GM12873 (cell line): ENCODE data around the gene NGEF.

Experiments used
- CTCF ChIP-seq: IDR thresholded peaks from 2 replicates; pipeline ENCODE4 v1.5.1; 2012; ENCODE audit warnings: low read depth, mild to moderate bottlenecking, moderate library complexity, low read length, control low read depth; ENCODE audit not compliant: insufficient read depth; ENCODE audit errors: missing control alignments

Gene NGEF

DNA sequence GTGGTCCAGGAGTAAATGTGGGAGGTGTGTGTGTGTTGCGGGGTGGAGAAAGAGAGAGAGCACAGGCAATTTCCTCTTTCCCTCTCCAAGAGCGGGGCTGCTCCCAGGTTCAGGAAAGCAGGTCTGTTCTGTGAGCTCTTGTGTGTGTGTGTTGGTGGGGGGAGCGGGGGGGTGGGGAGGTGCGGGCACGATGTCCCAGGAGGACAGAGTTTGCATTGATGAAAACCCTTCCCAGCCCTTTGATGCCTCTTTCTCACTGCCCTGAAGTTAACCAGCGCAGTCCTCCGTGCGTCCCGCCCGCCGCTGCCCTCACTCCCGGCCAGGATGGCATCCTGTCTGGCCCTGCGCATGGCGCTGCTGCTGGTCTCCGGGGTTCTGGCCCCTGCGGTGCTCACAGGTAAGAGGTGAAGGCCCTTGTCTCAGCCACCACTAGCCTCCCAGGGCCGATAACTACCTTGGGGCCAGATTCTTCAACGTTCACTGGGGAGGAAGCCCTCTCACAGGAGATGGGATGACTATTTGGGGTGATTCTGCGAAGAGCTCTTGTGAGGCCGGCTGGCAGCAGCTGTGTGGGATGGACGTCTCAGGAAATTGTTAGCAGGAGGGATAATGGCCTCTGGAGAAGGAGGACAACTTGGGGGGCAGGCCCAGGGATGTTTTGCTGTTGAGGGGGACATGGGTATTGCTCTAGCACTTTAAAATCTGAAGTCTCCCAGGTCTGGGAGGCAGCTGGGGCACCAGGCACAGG is 142.9 kb downstream of the NGEF start, which contains the start of gene SNORC:
TSS of gene SNORC (plus strand) at position 247 of the 748 bp plus-strand sequence. CDS start at position 325, 78 bp downstream.
- TF ChIP-seq CTCF = no peak

DNA sequence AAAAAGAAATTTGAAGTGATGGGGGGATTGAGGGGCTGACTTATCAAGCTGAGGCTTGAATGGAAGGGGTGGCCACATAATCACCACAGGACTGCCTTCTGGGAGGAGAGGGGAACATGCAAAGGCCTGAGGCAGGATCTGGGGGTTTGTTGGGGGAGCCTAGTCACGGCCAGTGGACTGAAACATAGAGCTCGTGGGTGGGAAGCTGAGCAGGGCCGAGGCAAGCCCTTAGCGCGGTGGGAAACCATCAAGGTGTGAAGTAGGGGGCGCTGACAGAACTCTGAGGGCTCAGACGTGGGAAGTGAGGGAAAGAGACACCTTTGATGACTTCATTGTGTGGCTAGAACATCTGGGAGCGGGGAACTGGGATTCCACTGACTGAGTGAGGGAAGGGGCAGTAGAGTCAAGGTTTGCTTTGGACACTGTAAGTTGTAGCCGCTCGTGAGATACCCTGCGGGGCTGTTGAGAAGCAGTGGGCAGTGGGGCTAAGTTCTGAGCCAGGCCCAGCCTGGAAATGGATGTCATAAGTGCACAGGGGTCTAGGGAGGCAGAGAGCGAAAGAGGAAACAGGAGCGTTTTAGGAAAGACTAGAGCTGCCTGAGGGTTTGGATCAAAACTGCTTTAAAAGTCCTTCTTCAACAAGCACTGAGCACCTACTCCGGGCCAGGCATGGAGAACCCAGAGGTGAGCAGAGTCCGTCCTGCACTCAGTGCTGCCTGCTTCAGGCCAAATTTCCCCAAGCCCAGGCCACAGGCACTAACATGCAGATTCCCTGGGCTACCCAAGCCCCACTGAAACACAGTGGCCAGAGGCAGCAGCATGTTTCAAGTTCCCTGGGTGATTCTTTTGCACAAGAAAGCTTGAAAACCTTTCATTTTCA is 143.7 kb downstream of the NGEF start:
- TF ChIP-seq CTCF = no peak

DNA sequence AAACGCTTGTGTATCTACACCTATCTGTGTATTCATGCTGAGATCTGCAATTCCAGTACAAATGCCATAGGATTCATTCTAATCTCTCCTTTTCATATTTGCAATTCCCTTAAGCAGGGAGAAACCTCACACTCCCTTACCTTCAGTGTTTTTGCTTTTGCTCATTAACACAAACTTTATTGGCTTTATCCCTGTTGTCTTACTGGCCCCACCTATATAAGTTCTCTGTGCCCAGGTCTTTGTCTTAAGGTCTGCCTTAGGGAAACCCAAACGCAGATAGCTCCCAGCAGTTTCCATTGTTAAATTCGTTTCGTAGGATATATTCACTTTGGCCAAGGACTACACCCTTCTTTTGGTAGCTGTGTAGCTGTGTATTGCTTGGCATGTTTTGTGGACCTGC is 147.0 kb downstream of the NGEF start:
- no peak for TF ChIP-seq CTCF

DNA sequence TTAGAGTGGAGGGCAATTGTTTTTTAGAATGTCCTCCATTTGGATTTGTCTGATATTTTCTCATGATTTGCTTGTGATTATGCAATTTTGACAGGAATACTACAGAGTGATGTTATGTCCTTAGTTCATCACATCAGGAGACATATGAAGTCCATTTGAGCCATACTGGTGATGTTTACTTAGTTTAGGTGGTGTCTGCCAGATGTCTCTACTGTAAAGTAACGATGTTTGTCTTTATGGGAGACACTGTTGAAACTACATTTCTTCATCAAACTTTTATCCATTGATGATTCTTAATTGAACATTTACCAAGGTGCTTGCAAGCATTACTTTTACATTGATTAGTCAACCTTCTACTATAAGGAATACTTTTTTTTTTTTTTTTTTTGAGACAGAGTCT is 147.9 kb downstream of the NGEF start:
- TF ChIP-seq CTCF = no peak

GRCh38 chr2:232863996-232864395 is 149.1 kb downstream of the NGEF start:
- TF ChIP-seq CTCF = no peak

DNA sequence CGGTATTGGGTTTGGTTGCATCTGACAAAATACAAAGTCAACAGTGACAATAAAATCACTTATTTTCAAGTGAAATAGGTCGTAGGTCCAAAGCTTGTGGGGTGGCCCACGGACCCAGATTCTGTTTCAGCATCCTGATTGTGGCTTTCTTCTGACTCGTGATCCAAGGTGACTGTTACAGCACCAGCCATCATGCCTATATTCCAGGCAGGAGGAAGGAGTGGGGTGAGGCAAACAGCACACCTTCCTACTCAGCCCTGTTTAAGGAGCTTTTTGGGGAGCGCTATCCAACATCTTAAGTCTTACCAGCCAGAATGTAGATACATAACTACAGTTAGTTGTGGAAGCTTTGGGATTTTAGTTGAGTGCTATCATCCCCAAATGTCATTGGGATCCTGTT is 151.7 kb downstream of the NGEF start:
- TF ChIP-seq CTCF = no peak

DNA sequence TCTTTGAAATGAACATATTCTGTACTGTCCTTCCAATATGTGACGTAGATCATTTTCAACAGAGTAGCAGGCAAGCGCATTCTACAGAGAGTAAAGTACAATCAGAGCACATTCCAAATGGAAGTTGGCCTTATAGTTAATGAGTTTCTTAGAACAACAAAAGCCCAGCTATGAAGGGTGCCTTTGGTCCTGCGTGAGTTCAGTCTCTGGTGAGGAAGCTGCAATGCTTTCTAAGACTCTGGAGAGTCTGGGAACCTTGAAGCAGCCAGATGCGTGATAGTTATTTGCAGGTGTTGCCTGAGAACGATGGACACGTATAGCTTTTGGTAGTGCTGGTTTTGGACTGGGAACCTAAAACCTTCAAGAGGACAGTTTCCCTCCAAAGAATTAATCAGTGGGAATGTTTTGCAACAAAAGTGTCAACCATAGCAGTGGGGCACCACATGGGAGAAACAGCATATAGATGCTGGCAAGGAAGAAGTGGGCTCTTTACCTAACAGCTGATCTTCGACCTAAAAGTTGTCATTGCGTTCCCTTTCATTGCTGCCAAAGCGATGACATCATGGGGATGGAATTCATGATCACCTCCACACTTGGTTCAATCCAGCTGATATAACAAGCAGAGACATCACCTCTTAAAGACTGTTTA is 152.3 kb downstream of the NGEF start:
- no peak for TF ChIP-seq CTCF
